ENCODE results near the gene NPAS3. TPM values are rescaled to one million over a fixed set of nuclear protein-coding genes. Genes with fewer than 3 reads are reported as not detected.

The NPAS3 gene
- total and polyA plus RNA-seq, 2 of the 13 experiments (the other 11 are each of a cell fraction or from before 2014, with no cell fraction given), result not detected

GRCh38 chr14:32896979-32897697 lies 41.5 kb upstream of the NPAS3 start (continued):
- no peak for TF ChIP-seq GRHL1 (CRISPR knock-in tag; conservative IDR thresholded peaks at IDR 0.05)
- TF ChIP-seq ARID2 (CRISPR knock-in tag; IDR thresholded peaks at IDR 0.05; ENCODE audit: borderline replicate concordance), result 0 out of 2 replicates have a peak, but pooled peaks have one; percentile 29
- TF ChIP-seq ZNF354B (CRISPR knock-in tag; IDR thresholded peaks at IDR 0.05), result peak; percentile 66; the same call in 1 of the 2 replicates
- TF ChIP-seq RNF2 (conservative IDR thresholded peaks at IDR 0.05; ENCODE audit: low read depth), result no peak
- no peak for TF ChIP-seq SIX1 (CRISPR knock-in tag; IDR thresholded peaks at IDR 0.05; ENCODE audit: borderline replicate concordance)
- TF ChIP-seq, protein P1, sequence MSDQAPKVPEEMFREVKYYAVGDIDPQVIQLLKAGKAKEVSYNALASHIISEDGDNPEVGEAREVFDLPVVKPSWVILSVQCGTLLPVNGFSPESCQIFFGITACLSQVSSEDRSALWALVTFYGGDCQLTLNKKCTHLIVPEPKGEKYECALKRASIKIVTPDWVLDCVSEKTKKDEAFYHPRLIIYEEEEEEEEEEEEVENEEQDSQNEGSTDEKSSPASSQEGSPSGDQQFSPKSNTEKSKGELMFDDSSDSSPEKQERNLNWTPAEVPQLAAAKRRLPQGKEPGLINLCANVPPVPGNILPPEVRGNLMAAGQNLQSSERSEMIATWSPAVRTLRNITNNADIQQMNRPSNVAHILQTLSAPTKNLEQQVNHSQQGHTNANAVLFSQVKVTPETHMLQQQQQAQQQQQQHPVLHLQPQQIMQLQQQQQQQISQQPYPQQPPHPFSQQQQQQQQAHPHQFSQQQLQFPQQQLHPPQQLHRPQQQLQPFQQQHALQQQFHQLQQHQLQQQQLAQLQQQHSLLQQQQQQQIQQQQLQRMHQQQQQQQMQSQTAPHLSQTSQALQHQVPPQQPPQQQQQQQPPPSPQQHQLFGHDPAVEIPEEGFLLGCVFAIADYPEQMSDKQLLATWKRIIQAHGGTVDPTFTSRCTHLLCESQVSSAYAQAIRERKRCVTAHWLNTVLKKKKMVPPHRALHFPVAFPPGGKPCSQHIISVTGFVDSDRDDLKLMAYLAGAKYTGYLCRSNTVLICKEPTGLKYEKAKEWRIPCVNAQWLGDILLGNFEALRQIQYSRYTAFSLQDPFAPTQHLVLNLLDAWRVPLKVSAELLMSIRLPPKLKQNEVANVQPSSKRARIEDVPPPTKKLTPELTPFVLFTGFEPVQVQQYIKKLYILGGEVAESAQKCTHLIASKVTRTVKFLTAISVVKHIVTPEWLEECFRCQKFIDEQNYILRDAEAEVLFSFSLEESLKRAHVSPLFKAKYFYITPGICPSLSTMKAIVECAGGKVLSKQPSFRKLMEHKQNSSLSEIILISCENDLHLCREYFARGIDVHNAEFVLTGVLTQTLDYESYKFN (CRISPR knock-in tag; conservative IDR thresholded peaks at IDR 0.05), result 0 out of 2 replicates have a peak, but pooled peaks have one; percentile 18
- no peak for TF ChIP-seq IKZF5 (CRISPR knock-in tag; IDR thresholded peaks at IDR 0.05)
- 0 out of 2 replicates have a peak, but pooled peaks have one; percentile 26 for TF ChIP-seq POGZ (CRISPR knock-in tag; IDR thresholded peaks at IDR 0.05)
- no peak for TF ChIP-seq ZNF772 (CRISPR knock-in tag; IDR thresholded peaks at IDR 0.05)
- TF ChIP-seq SUZ12 (IDR thresholded peaks at IDR 0.05; ENCODE audit: low read depth, low read length), result no peak
- 0 out of 2 replicates have a peak, but pooled peaks have one; percentile 32 for TF ChIP-seq EZH2 (conservative IDR thresholded peaks at IDR 0.05; ENCODE audit: low read depth, low read length)
- TF ChIP-seq, protein P2, sequence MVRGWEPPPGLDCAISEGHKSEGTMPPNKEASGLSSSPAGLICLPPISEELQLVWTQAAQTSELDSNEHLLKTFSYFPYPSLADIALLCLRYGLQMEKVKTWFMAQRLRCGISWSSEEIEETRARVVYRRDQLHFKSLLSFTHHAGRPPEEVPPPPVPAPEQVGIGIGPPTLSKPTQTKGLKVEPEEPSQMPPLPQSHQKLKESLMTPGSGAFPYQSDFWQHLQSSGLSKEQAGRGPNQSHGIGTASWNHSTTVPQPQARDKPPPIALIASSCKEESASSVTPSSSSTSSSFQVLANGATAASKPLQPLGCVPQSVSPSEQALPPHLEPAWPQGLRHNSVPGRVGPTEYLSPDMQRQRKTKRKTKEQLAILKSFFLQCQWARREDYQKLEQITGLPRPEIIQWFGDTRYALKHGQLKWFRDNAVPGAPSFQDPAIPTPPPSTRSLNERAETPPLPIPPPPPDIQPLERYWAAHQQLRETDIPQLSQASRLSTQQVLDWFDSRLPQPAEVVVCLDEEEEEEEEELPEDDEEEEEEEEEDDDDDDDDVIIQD (CRISPR knock-in tag; IDR thresholded peaks at IDR 0.05; ENCODE audit: low read depth), result no peak
- no peak for TF ChIP-seq ZSCAN21 (CRISPR knock-in tag; IDR thresholded peaks at IDR 0.05; ENCODE audit: borderline replicate concordance)
- no peak for TF ChIP-seq ZNF562 (CRISPR knock-in tag; IDR thresholded peaks at IDR 0.05; ENCODE audit: borderline replicate concordance)

Data from HepG2 (cell line).